ENCODE results near the gene MED10. TPM values are rescaled to one million over a fixed set of nuclear protein-coding genes. Genes with fewer than 3 reads are reported as not detected.

Gene MED10
- total and polyA plus RNA-seq, 2 of the 4 experiments (the other 2 are of a cell fraction), result 9.1 to 60.0 TPM

GRCh38 chr5:6333182-6333905 is 45.0 kb downstream of the MED10 start:
- no TSS peak for BruUV-seq (replicated peaks)
- Histone ChIP-seq H3K9me1 (ENCODE audit: insufficient read depth, low read length) (no peaks in the 10 kb centered on the region), H3K27ac (ENCODE audit: insufficient read depth, low read length) (no peak overlapping the region), H3K4me2 (ENCODE audit: low read depth, low read length) (no peak overlapping the region), H3K4me3 (ENCODE audit: insufficient read depth, low read depth, low read length) (no peak overlapping the region), H2BK15ac (ENCODE audit: low read depth, low read length) (no peak overlapping the region), H3K4ac (ENCODE audit: low read depth, low read length) (no peak overlapping the region), H4K91ac (ENCODE audit: insufficient read depth, low read depth, low read length) (no peak overlapping the region), H3K4me1 (ENCODE audit: control insufficient read depth, insufficient read depth, low read length) (no peaks in the 10 kb centered on the region), H2BK120ac (ENCODE audit: low read depth, low read length) (no peak overlapping the region), H3K27me3 (ENCODE audit: control insufficient read depth, insufficient read depth, low read length) (no peaks in the 10 kb centered on the region), H3K9me3 (ENCODE audit: control insufficient read depth, insufficient read depth, low read length) (no peaks in the 10 kb centered on the region; the same call in 1 of the 2 replicates), H2BK5ac (ENCODE audit: low read depth, low read length, poor library complexity, severe bottlenecking) (no peak overlapping the region), H2AK9ac (replicated peaks; ENCODE audit: low read depth, low read length, poor library complexity) (no peak overlapping the region), H2AK5ac (ENCODE audit: low read depth, low read length) (no peak overlapping the region), H2BK20ac (ENCODE audit: low read depth, low read length) (no peak overlapping the region), H4K20me1 (ENCODE audit: insufficient read depth, low read length) (no peaks in the 10 kb centered on the region), H3K56ac (ENCODE audit: extremely low read depth, insufficient read depth, low read length) (no peak overlapping the region), H3K23ac (ENCODE audit: low read depth, low read length) (no peak overlapping the region), H3K14ac (replicated peaks; ENCODE audit: low read depth, low read length) (no peak overlapping the region), H4K5ac (ENCODE audit: low read depth, low read length) (no peak overlapping the region), H4K8ac (ENCODE audit: low read depth in 2 of 2, low read length in 2 of 2) (no peak overlapping the region), H3K79me1 (ENCODE audit: low read depth in 1 of 2, low read length in 2 of 2) (no peaks in the 10 kb centered on the region), H3K18ac (ENCODE audit: low read depth, low read length) (no peak overlapping the region), H3K9ac (ENCODE audit: low read depth, low read length) (no peak overlapping the region), H2AFZ (replicated peaks; ENCODE audit: low read length, poor library complexity) (no peak overlapping the region), H3K36me3 (ENCODE audit: control insufficient read depth, insufficient read depth, low read length) (no peaks in the 10 kb centered on the region)
- 40% methylated on average over 1 of the region's 5 CpGs; no CpG with 5 or more reads in 1 of the 2 experiments for WGBS, 2 experiments (ENCODE audit: extremely low coverage in 2 of 2, insufficient read length in 1 of 2)
- ATAC-seq (ENCODE audit: low read depth) (no peak), DNase-seq (no peak)
- CTCF ChIA-PET, result no interaction called here
- POLR2A ChIA-PET (ENCODE audit: unreplicated experiment), result no interaction called here
- in situ Hi-C loops (cut with MboI; ENCODE audit: low sequenced_read_pairs), result no loop called here
- TF ChIP-seq SMC3 (IDR thresholded peaks at IDR 0.05; ENCODE audit: low read depth, low read length) (no peak), BHLHE40 (IDR thresholded peaks at IDR 0.05; ENCODE audit: low read depth, low read length) (no peak), CEBPB (IDR thresholded peaks at IDR 0.05; ENCODE audit: low read depth, low read length) (no peak), RAD21 (IDR thresholded peaks at IDR 0.05; ENCODE audit: low read length) (no peak), NFE2L2 (IDR thresholded peaks at IDR 0.05; ENCODE audit: low read depth, low read length) (no peak), POLR2A (IDR thresholded peaks at IDR 0.05; ENCODE audit: low read depth, low read length) (no peak), RFX5 (IDR thresholded peaks at IDR 0.05; ENCODE audit: low read depth, low read length) (no peak), FOS (IDR thresholded peaks at IDR 0.05; ENCODE audit: low read depth, low read length) (no peak), CHD1 (IDR thresholded peaks at IDR 0.05; ENCODE audit: low read depth, low read length) (no peak), MAZ (IDR thresholded peaks at IDR 0.05; ENCODE audit: borderline replicate concordance, low read depth, low read length) (no peak), ELK1 (IDR thresholded peaks at IDR 0.05; ENCODE audit: borderline replicate concordance, low read depth, low read length) (no peak)
- TF ChIP-seq, protein P1, sequence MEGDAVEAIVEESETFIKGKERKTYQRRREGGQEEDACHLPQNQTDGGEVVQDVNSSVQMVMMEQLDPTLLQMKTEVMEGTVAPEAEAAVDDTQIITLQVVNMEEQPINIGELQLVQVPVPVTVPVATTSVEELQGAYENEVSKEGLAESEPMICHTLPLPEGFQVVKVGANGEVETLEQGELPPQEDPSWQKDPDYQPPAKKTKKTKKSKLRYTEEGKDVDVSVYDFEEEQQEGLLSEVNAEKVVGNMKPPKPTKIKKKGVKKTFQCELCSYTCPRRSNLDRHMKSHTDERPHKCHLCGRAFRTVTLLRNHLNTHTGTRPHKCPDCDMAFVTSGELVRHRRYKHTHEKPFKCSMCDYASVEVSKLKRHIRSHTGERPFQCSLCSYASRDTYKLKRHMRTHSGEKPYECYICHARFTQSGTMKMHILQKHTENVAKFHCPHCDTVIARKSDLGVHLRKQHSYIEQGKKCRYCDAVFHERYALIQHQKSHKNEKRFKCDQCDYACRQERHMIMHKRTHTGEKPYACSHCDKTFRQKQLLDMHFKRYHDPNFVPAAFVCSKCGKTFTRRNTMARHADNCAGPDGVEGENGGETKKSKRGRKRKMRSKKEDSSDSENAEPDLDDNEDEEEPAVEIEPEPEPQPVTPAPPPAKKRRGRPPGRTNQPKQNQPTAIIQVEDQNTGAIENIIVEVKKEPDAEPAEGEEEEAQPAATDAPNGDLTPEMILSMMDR (conservative IDR thresholded peaks at IDR 0.05; ENCODE audit: low read depth, low read length), result no peak
- TF ChIP-seq, protein P2, sequence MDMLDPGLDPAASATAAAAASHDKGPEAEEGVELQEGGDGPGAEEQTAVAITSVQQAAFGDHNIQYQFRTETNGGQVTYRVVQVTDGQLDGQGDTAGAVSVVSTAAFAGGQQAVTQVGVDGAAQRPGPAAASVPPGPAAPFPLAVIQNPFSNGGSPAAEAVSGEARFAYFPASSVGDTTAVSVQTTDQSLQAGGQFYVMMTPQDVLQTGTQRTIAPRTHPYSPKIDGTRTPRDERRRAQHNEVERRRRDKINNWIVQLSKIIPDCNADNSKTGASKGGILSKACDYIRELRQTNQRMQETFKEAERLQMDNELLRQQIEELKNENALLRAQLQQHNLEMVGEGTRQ (IDR thresholded peaks at IDR 0.05; ENCODE audit: low read depth, low read length), result no peak
- intact Hi-C loops (cut with micrococcal nuclease), result no loop called here
- dilution Hi-C loops (cut with HindIII; ENCODE audit: low sequenced_read_pairs, unreplicated experiment), result no loop called here

Data from IMR-90 (cell line).